Renal pelvis (tissue), 4 donors: Measurements from ENCODE around the gene PLS3. TPM values are rescaled to one million over a fixed set of nuclear protein-coding genes. Genes with fewer than 3 reads are reported as not detected.
"Not testable (repeated sequence)": the region's sequence is repeated elsewhere in the genome, so short reads cannot be mapped to it uniquely, and the experiment has no call there.

Experiments
- DNase-seq: peaks from one replicate; pipeline ENCODE4 v3.0.0-alpha.2; 2013
- polyA plus RNA-seq, 3 donors: library from polyadenylated mRNA; unstranded; fragments of 120-200 nt; gene quantifications; one replicate each; pipeline ENCODE4 v1.2.1, GENCODE V29; 2013; ENCODE audit not compliant: insufficient read length in 3 of 3

The PLS3 gene
- polyA plus RNA-seq, 3 donors, result 210 to 245 (median 241) TPM

- no peak for DNase-seq
These were observed 34.1 kb downstream of the PLS3 start for GRCh38 chrX:115595049-115595448.

- DNase-seq, result no peak
These were observed 37.6 kb downstream of the PLS3 start for GRCh38 chrX:115598556-115598955.

GRCh38 chrX:115602308-115602707 is 41.3 kb downstream of the PLS3 start:
- DNase-seq, result no peak

- no peak for DNase-seq
These were observed 41.9 kb downstream of the PLS3 start for GRCh38 chrX:115602729-115603389.

- no peak for DNase-seq
These were observed 42.6 kb downstream of the PLS3 start for GRCh38 chrX:115603534-115604074.

GRCh38 chrX:115606861-115607260 is 45.9 kb downstream of the PLS3 start:
- no peak for DNase-seq

GRCh38 chrX:115609621-115610020 is 48.6 kb downstream of the PLS3 start:
- DNase-seq, result no peak

GRCh38 chrX:115616943-115617563 is 56.1 kb downstream of the PLS3 start:
- no peak for DNase-seq

GRCh38 chrX:115622534-115622933 is 61.6 kb downstream of the PLS3 start:
- no peak for DNase-seq

- no peak for DNase-seq
These were observed 63.9 kb downstream of the PLS3 start for GRCh38 chrX:115624916-115625315.

- no peak for DNase-seq
These were observed 64.8 kb downstream of the PLS3 start for GRCh38 chrX:115625572-115626301.

- no peak for DNase-seq
These were observed 69.2 kb downstream of the PLS3 start for GRCh38 chrX:115630204-115630603.

- DNase-seq, result no peak
These were observed 71.5 kb downstream of the PLS3 start for GRCh38 chrX:115632455-115632854.

GRCh38 chrX:115633397-115633796 is 72.4 kb downstream of the PLS3 start:
- DNase-seq, result not testable (repeated sequence)

GRCh38 chrX:115639334-115639880 is 78.4 kb downstream of the PLS3 start:
- no peak for DNase-seq

- DNase-seq, result no peak
These were observed 81.3 kb downstream of the PLS3 start for GRCh38 chrX:115642311-115642710.

GRCh38 chrX:115642895-115643530 is 82.0 kb downstream of the PLS3 start:
- peak; percentile 60 for DNase-seq

GRCh38 chrX:115644397-115644796 is 83.4 kb downstream of the PLS3 start:
- DNase-seq, result not testable (repeated sequence)

- no peak for DNase-seq
These were observed 88.6 kb downstream of the PLS3 start for GRCh38 chrX:115649461-115650063.

- no peak for DNase-seq
These were observed 89.5 kb downstream of the PLS3 start for GRCh38 chrX:115650449-115650848.

- peak; percentile 35 for DNase-seq
These were observed 89.9 kb downstream of the PLS3 start for GRCh38 chrX:115650916-115651315.

GRCh38 chrX:115652221-115652620 is 91.2 kb downstream of the PLS3 start:
- DNase-seq, result no peak
